WTC11 (cell line): Measurements from ENCODE around the gene RAB3D. TPM values are rescaled to one million over a fixed set of nuclear protein-coding genes. Genes with fewer than 3 reads are reported as not detected.

ENCODE experiments used
- ATAC-seq: fragments of 200-7000 bp; cut with Tn5 transposase; 2 replicates; pipeline ENCODE4 v1.10.0; 2021; ENCODE audit warnings: mild to moderate bottlenecking, moderate library complexity
- CTCF ChIA-PET: fragments of 300-600 bp; sonication (Branson Sonifier 250); formaldehyde crosslinking; loops from one replicate; lab custom pipeline; 2021; ENCODE audit warnings: antibody characterized with exemption; lab: Charles Lee
- POLR2A ChIA-PET: fragments of 350-600 bp; sonication (Branson Sonifier 250); formaldehyde crosslinking; loops from one replicate; lab custom pipeline; 2021; ENCODE audit warnings: antibody characterized with exemption; lab: Charles Lee
- DNase-seq: peaks from one replicate; pipeline ENCODE4 v3.0.0; 2021; ENCODE audit warnings: low spot score
- H3K27ac Mint-ChIP-seq: 2 replicates; pipeline ENCODE4 v1.8.0; 2021; ENCODE audit warnings: mixed read lengths
- H3K27me3 Mint-ChIP-seq: 2 replicates; pipeline ENCODE4 v1.8.0; 2021; ENCODE audit warnings: low read depth, mild to moderate bottlenecking, moderate library complexity, mixed read lengths
- H3K36me3 Mint-ChIP-seq: 2 replicates; pipeline ENCODE4 v1.8.0; 2021; ENCODE audit warnings: mixed read lengths
- H3K4me1 Mint-ChIP-seq: 2 replicates; pipeline ENCODE4 v1.8.0; 2022; ENCODE audit warnings: mixed read lengths
- H3K4me3 Mint-ChIP-seq: 2 replicates; pipeline ENCODE4 v1.8.0; 2021; ENCODE audit warnings: mild to moderate bottlenecking, moderate library complexity, mixed read lengths
- H3K9me3 Mint-ChIP-seq: 2 replicates; pipeline ENCODE4 v1.8.0; 2021; ENCODE audit warnings: mixed read lengths
- CREB1 ChIP-seq: sonication (generic); formaldehyde crosslinking; IDR thresholded peaks from 2 replicates; pipeline ENCODE4 v1.8.0; 2023; ENCODE audit warnings: mild to moderate bottlenecking, missing genetic modification reagents
- CTCF ChIP-seq: fragments of 200-600 bp; IDR thresholded peaks from 2 replicates; pipeline ENCODE4 v1.8.0; 2022; ENCODE audit warnings: antibody characterized with exemption
- E2F5 ChIP-seq: sonication (generic); formaldehyde crosslinking; IDR thresholded peaks from 2 replicates; pipeline ENCODE4 v1.8.1; 2022; ENCODE audit warnings: mild to moderate bottlenecking, moderate library complexity, missing genetic modification reagents
- ESRRA ChIP-seq: sonication (generic); formaldehyde crosslinking; IDR thresholded peaks from 2 replicates; pipeline ENCODE4 v1.8.1; 2022; ENCODE audit warnings: mild to moderate bottlenecking, missing genetic modification reagents, borderline replicate concordance
- FOXP1 ChIP-seq: sonication (generic); formaldehyde crosslinking; IDR thresholded peaks from 2 replicates; pipeline ENCODE4 v1.8.0; 2022; ENCODE audit warnings: missing genetic modification reagents, mild to moderate bottlenecking, moderate library complexity, borderline replicate concordance
- GTF2I ChIP-seq: fragments of 250-450 bp; sonication (Bioruptor Pico); conservative IDR thresholded peaks from 2 replicates; pipeline ENCODE4 v1.4.0; 2021; ENCODE audit warnings: mild to moderate bottlenecking
- HMGXB4 ChIP-seq: sonication (generic); formaldehyde crosslinking; IDR thresholded peaks from 2 replicates; pipeline ENCODE4 v1.8.1; 2023; ENCODE audit warnings: mild to moderate bottlenecking, moderate library complexity, missing genetic modification reagents
- NR1H2 ChIP-seq: sonication (generic); formaldehyde crosslinking; IDR thresholded peaks from 2 replicates; pipeline ENCODE4 v1.9.0; 2021; ENCODE audit warnings: mild to moderate bottlenecking, moderate library complexity, missing genetic modification reagents
- OVOL2 ChIP-seq: fragments of 250-450 bp; sonication (Bioruptor Pico); IDR thresholded peaks from 2 replicates; pipeline ENCODE4 v1.9.0; 2021; ENCODE audit warnings: mild to moderate bottlenecking, borderline replicate concordance
- PRDM15 ChIP-seq: sonication (generic); formaldehyde crosslinking; IDR thresholded peaks from 2 replicates; pipeline ENCODE4 v1.8.0; 2022; ENCODE audit warnings: missing genetic modification reagents
- TEAD4 ChIP-seq: sonication (generic); formaldehyde crosslinking; IDR thresholded peaks from 2 replicates; pipeline ENCODE4 v1.8.0; 2022; ENCODE audit warnings: mild to moderate bottlenecking, missing genetic modification reagents
- USF1 ChIP-seq: sonication (generic); formaldehyde crosslinking; IDR thresholded peaks from 2 replicates; pipeline ENCODE4 v1.8.0; 2022; ENCODE audit warnings: mild to moderate bottlenecking, missing genetic modification reagents
- USF2 ChIP-seq: sonication (generic); formaldehyde crosslinking; IDR thresholded peaks from 2 replicates; pipeline ENCODE4 v1.8.1; 2023; ENCODE audit warnings: mild to moderate bottlenecking, missing genetic modification reagents, moderate library complexity
- ZNF423 ChIP-seq: fragments of 250-450 bp; sonication (Bioruptor Pico); IDR thresholded peaks from 2 replicates; pipeline ENCODE4 v2.1.2; 2022; ENCODE audit warnings: mild to moderate bottlenecking, moderate library complexity
- total RNA-seq: library from RNA; stranded (reverse); gene quantifications from 3 replicates; pipeline ENCODE4 v1.2.3, GENCODE V29; 2021
- TF ChIP-seq, protein P1 (sequence below): sonication (generic); formaldehyde crosslinking; conservative IDR thresholded peaks from 2 replicates; pipeline ENCODE4 v1.8.1; 2023; ENCODE audit warnings: mild to moderate bottlenecking, low read depth, missing genetic modification reagents, moderate library complexity
- TF ChIP-seq, protein P2 (sequence below): sonication (generic); formaldehyde crosslinking; IDR thresholded peaks from 2 replicates; pipeline ENCODE4 v1.8.1; 2023; ENCODE audit warnings: mild to moderate bottlenecking, missing genetic modification reagents, moderate library complexity

RAB3D gene
- total RNA-seq, 1 experiment from 2014 or later: 18.9 TPM

GRCh38 chr19:11377237-11377636 is 37.8 kb upstream of the RAB3D start:
- H3K9me3 Mint-ChIP-seq: peaks cover 3% of the 10 kb centered on the region; the same call in 1 of the 2 replicates
- H3K27me3 Mint-ChIP-seq: peaks cover 3% of the 10 kb centered on the region; the same call in 1 of the 2 replicates
- H3K27ac Mint-ChIP-seq: peak overlapping the region; percentile 95
- H3K4me3 Mint-ChIP-seq: no peak overlapping the region
- ATAC-seq (no peak), DNase-seq (no peak)
- CTCF ChIA-PET: interaction anchor here (0.9 to 4.6 kb wide), 6 partner anchors 31 to 105 kb away, joined by 3 to 59 read pairs (median 4); partner anchors contain the start of genes CCDC159, ELAVL3, PRKCSH and TMEM205
- POLR2A ChIA-PET: interaction anchor here (0.5 kb wide), 1 partner anchor 19 kb away, joined by 4 read pairs; no protein-coding TSS in a partner anchor
- TF ChIP-seq CTCF (no peak), NR1H2 (CRISPR knock-in tag) (no peak), ESRRA (CRISPR knock-in tag) (no peak), USF2 (CRISPR knock-in tag) (peak; percentile 88), CREB1 (no peak), USF1 (CRISPR knock-in tag) (peak; percentile 81), ZNF423 (no peak), E2F5 (CRISPR knock-in tag) (no peak), OVOL2 (CRISPR knock-in tag) (no peak), GTF2I (CRISPR knock-in tag) (no peak), TEAD4 (no peak)
- TF ChIP-seq, protein P1, sequence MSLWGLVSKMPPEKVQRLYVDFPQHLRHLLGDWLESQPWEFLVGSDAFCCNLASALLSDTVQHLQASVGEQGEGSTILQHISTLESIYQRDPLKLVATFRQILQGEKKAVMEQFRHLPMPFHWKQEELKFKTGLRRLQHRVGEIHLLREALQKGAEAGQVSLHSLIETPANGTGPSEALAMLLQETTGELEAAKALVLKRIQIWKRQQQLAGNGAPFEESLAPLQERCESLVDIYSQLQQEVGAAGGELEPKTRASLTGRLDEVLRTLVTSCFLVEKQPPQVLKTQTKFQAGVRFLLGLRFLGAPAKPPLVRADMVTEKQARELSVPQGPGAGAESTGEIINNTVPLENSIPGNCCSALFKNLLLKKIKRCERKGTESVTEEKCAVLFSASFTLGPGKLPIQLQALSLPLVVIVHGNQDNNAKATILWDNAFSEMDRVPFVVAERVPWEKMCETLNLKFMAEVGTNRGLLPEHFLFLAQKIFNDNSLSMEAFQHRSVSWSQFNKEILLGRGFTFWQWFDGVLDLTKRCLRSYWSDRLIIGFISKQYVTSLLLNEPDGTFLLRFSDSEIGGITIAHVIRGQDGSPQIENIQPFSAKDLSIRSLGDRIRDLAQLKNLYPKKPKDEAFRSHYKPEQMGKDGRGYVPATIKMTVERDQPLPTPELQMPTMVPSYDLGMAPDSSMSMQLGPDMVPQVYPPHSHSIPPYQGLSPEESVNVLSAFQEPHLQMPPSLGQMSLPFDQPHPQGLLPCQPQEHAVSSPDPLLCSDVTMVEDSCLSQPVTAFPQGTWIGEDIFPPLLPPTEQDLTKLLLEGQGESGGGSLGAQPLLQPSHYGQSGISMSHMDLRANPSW (CRISPR knock-in tag): no peak
- TF ChIP-seq, protein P2, sequence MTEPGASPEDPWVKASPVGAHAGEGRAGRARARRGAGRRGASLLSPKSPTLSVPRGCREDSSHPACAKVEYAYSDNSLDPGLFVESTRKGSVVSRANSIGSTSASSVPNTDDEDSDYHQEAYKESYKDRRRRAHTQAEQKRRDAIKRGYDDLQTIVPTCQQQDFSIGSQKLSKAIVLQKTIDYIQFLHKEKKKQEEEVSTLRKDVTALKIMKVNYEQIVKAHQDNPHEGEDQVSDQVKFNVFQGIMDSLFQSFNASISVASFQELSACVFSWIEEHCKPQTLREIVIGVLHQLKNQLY (CRISPR knock-in tag): no peak
- peaks cover 32% of the 10 kb centered on the region for H3K4me1 Mint-ChIP-seq
- H3K36me3 Mint-ChIP-seq: peaks cover 10% of the 10 kb centered on the region

- Mint-ChIP-seq H3K27ac (no peak overlapping the region; the same call in 1 of the 2 replicates), H3K9me3 (peaks cover 3% of the 10 kb centered on the region; the same call in 1 of the 2 replicates), H3K4me1 (peaks cover 24% of the 10 kb centered on the region), H3K36me3 (peaks cover 10% of the 10 kb centered on the region), H3K4me3 (no peak overlapping the region), H3K27me3 (peaks cover 3% of the 10 kb centered on the region; the same call in 1 of the 2 replicates)
- ATAC-seq: peak; percentile 11
- DNase-seq: peak; percentile 63
- ChIA-PET CTCF (interaction anchor here (0.6 to 4.6 kb wide), 27 partner anchors 8 to 325 kb away, joined by 3 to 59 read pairs (median 6); partner anchors contain the start of genes CCDC159, CNN1, ECSIT and EPOR), POLR2A (interaction anchor here (0.5 to 3.1 kb wide), 10 partner anchors 8 to 143 kb away, joined by 3 to 16 read pairs (median 5); partner anchors contain the start of genes CCDC159, EPOR, RAB3D and RGL3)
- TF ChIP-seq HMGXB4 (CRISPR knock-in tag) (peak; percentile 42; the same call in 1 of the 2 replicates), PRDM15 (CRISPR knock-in tag) (peak; percentile 77; the same call in 1 of the 2 replicates), FOXP1 (CRISPR knock-in tag) (peak; percentile 70; the same call in 1 of the 2 replicates)
Measured at GRCh38 chr19:11375143-11375948, 35.9 kb upstream of the RAB3D start.
